Right atrium auricular region (tissue), 2 donors: ENCODE measurements around the gene CMPK2. TPM values are rescaled to one million over a fixed set of nuclear protein-coding genes. Genes with fewer than 3 reads are reported as not detected.

ENCODE experiments used
- DNase-seq: peaks from one replicate; pipeline ENCODE4 v3.0.0-alpha.2; 2019; ENCODE audit warnings: low spot score
- H3K27ac ChIP-seq, 2 donors: fragments of 200-600 bp; sonication (generic); 1 replicate in 1 of 2; 2 replicates in 1 of 2; pipeline ENCODE4 v1.5.1; 2016 to 2019
- H3K27me3 ChIP-seq, 2 donors: fragments of 200-600 bp; sonication (generic); one replicate each; pipeline versions ENCODE4 v1.5.1 to v1.6.0; 2017 to 2019
- H3K36me3 ChIP-seq: fragments of 200-600 bp; sonication (generic); one replicate; pipeline ENCODE4 v1.5.1; 2016
- H3K4me1 ChIP-seq, 2 donors: fragments of 200-600 bp; sonication (generic); one replicate each; pipeline versions ENCODE4 v1.5.1 to v1.6.0; 2017 to 2019
- H3K4me3 ChIP-seq, 2 donors: fragments of 200-600 bp; sonication (generic); 1 replicate in 1 of 2; 2 replicates in 1 of 2; pipeline ENCODE4 v1.5.1; 2017 to 2019; ENCODE audit warnings: mild to moderate bottlenecking in 1 of 2, moderate library complexity in 1 of 2
- H3K9me3 ChIP-seq, 2 donors: fragments of 200-600 bp; sonication (generic); one replicate each; pipeline ENCODE4 v1.5.1; 2019
- CTCF ChIP-seq, 2 donors: fragments of 200-600 bp; sonication (generic); IDR thresholded peaks; one replicate each; pipeline ENCODE4 v1.5.1; 2019; ENCODE audit warnings: antibody characterized with exemption in 2 of 2
- total RNA-seq, 2 donors: library from RNA; depleted of rRNA; stranded (reverse); fragments of >200 nt; gene quantifications; one replicate each; pipeline ENCODE4 v1.1.0, GENCODE V29; 2016

Gene CMPK2
- total RNA-seq, 2 donors from 2014 or later = 1.8 to 4.4 TPM

GRCh38 chr2:6820903-6821584 lies 44.7 kb downstream of the CMPK2 start:
- H3K4me3 ChIP-seq = no peak overlapping the region

GRCh38 chr2:6820236-6820635 lies 45.5 kb downstream of the CMPK2 start:
- H3K9me3 ChIP-seq = no peaks in the 10 kb centered on the region
- DNase-seq = no peak
- no peak for TF ChIP-seq CTCF (IDR thresholded peaks at IDR 0.05)
- no peak overlapping the region for H3K4me3 ChIP-seq
- no peaks in the 10 kb centered on the region for H3K27me3 ChIP-seq
- no peak overlapping the region for H3K27ac ChIP-seq
- no peaks in the 10 kb centered on the region for H3K4me1 ChIP-seq
- H3K36me3 ChIP-seq = no peaks in the 10 kb centered on the region

More at GRCh38 chr2:6820903-6821584, 44.7 kb downstream of the CMPK2 start:
- no peak for TF ChIP-seq CTCF (IDR thresholded peaks at IDR 0.05)
- no peaks in the 10 kb centered on the region for H3K36me3 ChIP-seq
- H3K27ac ChIP-seq = no peak overlapping the region
- DNase-seq = no peak
- H3K9me3 ChIP-seq = no peaks in the 10 kb centered on the region
- H3K4me1 ChIP-seq = no peaks in the 10 kb centered on the region
- no peaks in the 10 kb centered on the region for H3K27me3 ChIP-seq

GRCh38 chr2:6819668-6820067 lies 46.0 kb downstream of the CMPK2 start:
- no peak for TF ChIP-seq CTCF (IDR thresholded peaks at IDR 0.05)

GRCh38 chr2:6818012-6818411 lies 47.7 kb downstream of the CMPK2 start:
- Histone ChIP-seq H3K4me3 (no peak overlapping the region), H3K9me3 (no peaks in the 10 kb centered on the region), H3K27me3 (no peaks in the 10 kb centered on the region), H3K4me1 (no peaks in the 10 kb centered on the region), H3K27ac (no peak overlapping the region), H3K36me3 (no peaks in the 10 kb centered on the region)
- DNase-seq = no peak
- no peak for TF ChIP-seq CTCF (IDR thresholded peaks at IDR 0.05)

More at GRCh38 chr2:6819668-6820067, 46.0 kb downstream of the CMPK2 start:
- no peaks in the 10 kb centered on the region for H3K9me3 ChIP-seq
- no peak overlapping the region for H3K4me3 ChIP-seq
- no peak for DNase-seq
- H3K4me1 ChIP-seq = no peaks in the 10 kb centered on the region
- H3K27me3 ChIP-seq = no peaks in the 10 kb centered on the region
- no peaks in the 10 kb centered on the region for H3K36me3 ChIP-seq
- H3K27ac ChIP-seq = no peak overlapping the region

- no peak overlapping the region for H3K27ac ChIP-seq
- no peak for DNase-seq
- no peak for TF ChIP-seq CTCF (IDR thresholded peaks at IDR 0.05)
- no peak overlapping the region for H3K4me3 ChIP-seq
- no peaks in the 10 kb centered on the region for H3K27me3 ChIP-seq
- H3K36me3 ChIP-seq = no peaks in the 10 kb centered on the region
- H3K9me3 ChIP-seq = no peaks in the 10 kb centered on the region
- no peaks in the 10 kb centered on the region for H3K4me1 ChIP-seq
Measured at GRCh38 chr2:6814869-6815268, 50.8 kb downstream of the CMPK2 start.

- no peak overlapping the region for H3K27ac ChIP-seq
- DNase-seq = no peak
- H3K36me3 ChIP-seq = no peaks in the 10 kb centered on the region
Measured at GRCh38 chr2:6814312-6814711, 51.4 kb downstream of the CMPK2 start.

More at GRCh38 chr2:6814312-6814711, 51.4 kb downstream of the CMPK2 start:
- no peak for TF ChIP-seq CTCF (IDR thresholded peaks at IDR 0.05)
- Histone ChIP-seq H3K4me3 (no peak overlapping the region), H3K4me1 (no peaks in the 10 kb centered on the region), H3K27me3 (no peaks in the 10 kb centered on the region), H3K9me3 (no peaks in the 10 kb centered on the region)
